PC-3 (cell line): ENCODE results near the gene LMO7. TPM values are rescaled to one million over a fixed set of nuclear protein-coding genes. Genes with fewer than 3 reads are reported as not detected.

Experiments used
- ATAC-seq: fragments of 200-7000 bp; cut with Tn5 transposase; 2 replicates; pipeline ENCODE4 v1.9.1; 2020; ENCODE audit warnings: mild to moderate bottlenecking, moderate library complexity
- BruUV-seq: library from RNA; stranded (reverse); fragments of 400-500 nt; replicated peaks from 2 replicates; lab custom pipeline; 2021; lab: Mats Ljungman, UMichigan
- CTCF ChIA-PET: fragments of 300-600 bp; sonication (Branson Sonifier 250); formaldehyde crosslinking; loops from one replicate; lab custom pipeline; 2022; ENCODE audit warnings: antibody characterized with exemption; lab: Charles Lee
- POLR2A ChIA-PET: fragments of 300-600 bp; sonication (Branson Sonifier 250); formaldehyde crosslinking; loops from one replicate; lab custom pipeline; 2022; ENCODE audit warnings: antibody characterized with exemption; ENCODE audit not compliant: unreplicated experiment; lab: Charles Lee
- DNase-seq: peaks from one replicate; pipeline ENCODE4 v3.0.0-alpha.2; 2015
- H2AFZ ChIP-seq: fragments of 300-600 bp; sonication (generic); 2 replicates; pipeline ENCODE4 v1.6.0; 2016; ENCODE audit warnings: antibody characterized with exemption, low read length
- H3F3A ChIP-seq: fragments of 300-600 bp; sonication (generic); one replicate; pipeline ENCODE4 v1.6.0; 2017; ENCODE audit warnings: antibody characterized with exemption, low read length, control low read depth, mild to moderate bottlenecking; ENCODE audit not compliant: unreplicated experiment
- H3K27ac ChIP-seq: fragments of 300-600 bp; sonication (generic); 2 replicates; pipeline ENCODE4 v1.5.1; 2016; ENCODE audit warnings: mild to moderate bottlenecking, low read length
- H3K27me3 ChIP-seq: fragments of 300-600 bp; sonication (generic); 2 replicates; pipeline ENCODE4 v1.6.1; 2016; ENCODE audit warnings: low read length, mixed read lengths
- H3K36me3 ChIP-seq: fragments of 300-600 bp; sonication (generic); 2 replicates; pipeline ENCODE4 v1.6.1; 2016; ENCODE audit warnings: low read depth, mixed run types, low read length, mixed read lengths
- H3K4me1 ChIP-seq: fragments of 300-600 bp; sonication (generic); 2 replicates; pipeline ENCODE4 v1.5.1; 2016; ENCODE audit warnings: low read length; ENCODE audit not compliant: insufficient read depth
- H3K4me2 ChIP-seq: fragments of 300-600 bp; sonication (generic); 2 replicates; pipeline ENCODE4 v1.6.0; 2016; ENCODE audit warnings: low read length
- H3K4me3 ChIP-seq: fragments of 300-600 bp; sonication (generic); 2 replicates; pipeline ENCODE4 v1.5.1; 2016; ENCODE audit warnings: mild to moderate bottlenecking, low read length, mixed read lengths
- H3K79me2 ChIP-seq: fragments of 300-600 bp; sonication (generic); 2 replicates; pipeline ENCODE4 v1.6.1; 2017; ENCODE audit warnings: low read length, mixed read lengths
- H3K9ac ChIP-seq: fragments of 300-600 bp; sonication (generic); 2 replicates; pipeline ENCODE4 v1.6.0; 2016; ENCODE audit warnings: mild to moderate bottlenecking, low read length
- H3K9me2 ChIP-seq: fragments of 300-600 bp; sonication (generic); replicated peaks from 2 replicates; pipeline ENCODE4 v1.6.1; 2016; ENCODE audit warnings: mixed run types, low read length, mixed read lengths
- H3K9me3 ChIP-seq: fragments of 300-600 bp; sonication (generic); 2 replicates; pipeline ENCODE4 v1.6.1; 2016; ENCODE audit warnings: low read length, mixed read lengths
- H4K20me1 ChIP-seq: fragments of 300-600 bp; sonication (generic); 2 replicates; pipeline ENCODE4 v1.6.1; 2016; ENCODE audit warnings: low read length, mixed read lengths
- EZH2 ChIP-seq: fragments of 300-600 bp; sonication (generic); IDR thresholded peaks from one replicate; pipeline ENCODE4 v1.6.1; 2017; ENCODE audit warnings: antibody characterized with exemption, mild to moderate bottlenecking, low read length; ENCODE audit not compliant: unreplicated experiment
- EZH2phosphoT487 ChIP-seq: fragments of 300-600 bp; sonication (generic); IDR thresholded peaks from 2 replicates; pipeline ENCODE4 v1.6.1; 2018; ENCODE audit warnings: mild to moderate bottlenecking, antibody characterized with exemption, low read length, borderline replicate concordance
- intact Hi-C: fragments of 100-400 bp; cut with micrococcal nuclease; formaldehyde crosslinking; loops from 2 replicates; pipeline ENCODE4 v1.9.0; 2023
- total RNA-seq: library from RNA; depleted of rRNA; stranded (reverse); fragments of >200 nt; gene quantifications from 2 replicates; pipeline ENCODE4 v1.2.3, GENCODE V29; 2014
- TF ChIP-seq, protein P1 (sequence below): fragments of 300-600 bp; sonication (generic); conservative IDR thresholded peaks from 2 replicates; pipeline ENCODE4 v1.5.1; 2017; ENCODE audit warnings: antibody characterized with exemption, low read depth, mild to moderate bottlenecking, low read length

The LMO7 gene
- total RNA-seq, 1 experiment from 2014 or later: 83.6 TPM

DNA sequence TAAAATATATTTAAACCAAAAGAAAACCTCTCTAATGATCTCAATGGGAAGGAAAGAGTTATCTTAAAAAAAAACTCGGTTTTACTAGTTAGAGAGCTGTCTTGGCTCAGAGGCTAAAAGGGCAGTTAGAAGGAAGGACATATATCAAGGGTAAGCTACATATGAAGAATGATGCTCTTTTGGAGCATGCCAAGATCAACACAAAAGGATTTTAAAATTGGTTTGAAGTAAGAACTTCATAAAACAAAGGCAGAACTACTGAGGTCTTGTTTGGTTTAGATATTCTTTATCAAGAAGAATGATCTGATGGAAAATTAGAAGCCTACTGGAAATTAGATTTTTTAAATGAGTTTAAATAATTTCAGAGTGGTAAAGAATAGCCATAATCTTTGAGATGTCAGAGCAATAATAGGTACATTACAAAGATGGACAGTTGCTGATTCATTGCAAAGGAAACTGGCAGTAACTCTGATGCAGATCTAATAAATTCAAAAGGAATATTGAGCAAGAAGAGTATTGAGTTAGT, 39.4 kb upstream of the LMO7 start:
- H3K27ac ChIP-seq: no peak overlapping the region
- TF ChIP-seq EZH2phosphoT487 (no peak), EZH2 (no peak)
- TF ChIP-seq, protein P1, sequence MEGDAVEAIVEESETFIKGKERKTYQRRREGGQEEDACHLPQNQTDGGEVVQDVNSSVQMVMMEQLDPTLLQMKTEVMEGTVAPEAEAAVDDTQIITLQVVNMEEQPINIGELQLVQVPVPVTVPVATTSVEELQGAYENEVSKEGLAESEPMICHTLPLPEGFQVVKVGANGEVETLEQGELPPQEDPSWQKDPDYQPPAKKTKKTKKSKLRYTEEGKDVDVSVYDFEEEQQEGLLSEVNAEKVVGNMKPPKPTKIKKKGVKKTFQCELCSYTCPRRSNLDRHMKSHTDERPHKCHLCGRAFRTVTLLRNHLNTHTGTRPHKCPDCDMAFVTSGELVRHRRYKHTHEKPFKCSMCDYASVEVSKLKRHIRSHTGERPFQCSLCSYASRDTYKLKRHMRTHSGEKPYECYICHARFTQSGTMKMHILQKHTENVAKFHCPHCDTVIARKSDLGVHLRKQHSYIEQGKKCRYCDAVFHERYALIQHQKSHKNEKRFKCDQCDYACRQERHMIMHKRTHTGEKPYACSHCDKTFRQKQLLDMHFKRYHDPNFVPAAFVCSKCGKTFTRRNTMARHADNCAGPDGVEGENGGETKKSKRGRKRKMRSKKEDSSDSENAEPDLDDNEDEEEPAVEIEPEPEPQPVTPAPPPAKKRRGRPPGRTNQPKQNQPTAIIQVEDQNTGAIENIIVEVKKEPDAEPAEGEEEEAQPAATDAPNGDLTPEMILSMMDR: no peak
- peaks cover 5% of the 10 kb centered on the region for H3K36me3 ChIP-seq
- no peaks in the 10 kb centered on the region for H3K4me1 ChIP-seq
- intact Hi-C loops: no loop called here
- no peak overlapping the region for H3K4me2 ChIP-seq
- H3K9me3 ChIP-seq: no peaks in the 10 kb centered on the region
- ATAC-seq (no peak), DNase-seq (no peak)
- BruUV-seq: no TSS peak
- no peak overlapping the region for H3K9ac ChIP-seq
- H4K20me1 ChIP-seq: no peaks in the 10 kb centered on the region
- no peak overlapping the region for H3K4me3 ChIP-seq
- no peak overlapping the region for H2AFZ ChIP-seq
- H3K27me3 ChIP-seq: no peaks in the 10 kb centered on the region
- H3F3A ChIP-seq: no peaks in the 10 kb centered on the region
- H3K9me2 ChIP-seq: no peaks in the 10 kb centered on the region
- ChIA-PET CTCF (no interaction called here), POLR2A (no interaction called here)
- H3K79me2 ChIP-seq: no peaks in the 10 kb centered on the region

DNA sequence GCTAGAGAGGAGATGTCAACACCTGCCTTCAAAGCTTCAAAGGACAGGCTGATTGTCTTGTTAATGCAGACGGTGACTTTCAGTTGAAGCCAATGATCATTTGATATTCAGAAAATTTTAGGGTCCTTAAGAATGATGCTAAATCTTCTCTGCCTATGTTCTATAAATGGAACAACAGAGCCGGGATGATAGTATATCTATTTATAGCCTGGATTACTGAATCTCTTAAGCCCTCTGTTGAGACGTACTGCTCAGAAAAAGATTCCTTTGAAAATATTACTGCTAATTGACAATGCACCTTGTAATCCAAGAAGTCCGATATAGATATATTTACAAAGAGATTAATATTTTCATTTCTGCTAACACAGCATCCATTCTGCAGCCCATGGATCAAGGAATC, 35.8 kb upstream of the LMO7 start:
- H3K4me3 ChIP-seq: no peak overlapping the region
- H3K27me3 ChIP-seq: no peaks in the 10 kb centered on the region
- intact Hi-C loops: no loop called here
- no peaks in the 10 kb centered on the region for H3F3A ChIP-seq
- no peaks in the 10 kb centered on the region for H3K9me3 ChIP-seq
- DNase-seq: no peak
- H3K79me2 ChIP-seq: no peaks in the 10 kb centered on the region
- H3K9me2 ChIP-seq: no peaks in the 10 kb centered on the region
- no peak overlapping the region for H3K9ac ChIP-seq
- H2AFZ ChIP-seq: no peak overlapping the region
- POLR2A ChIA-PET: no interaction called here
- no peaks in the 10 kb centered on the region for H3K4me1 ChIP-seq
- no peak overlapping the region for H3K4me2 ChIP-seq
- ATAC-seq: no peak
- no peaks in the 10 kb centered on the region for H4K20me1 ChIP-seq
- TF ChIP-seq EZH2 (no peak), EZH2phosphoT487 (no peak)
- TF ChIP-seq, protein P1: no peak
- peaks cover 10% of the 10 kb centered on the region for H3K36me3 ChIP-seq
- no peak overlapping the region for H3K27ac ChIP-seq
- CTCF ChIA-PET: no interaction called here
- BruUV-seq: no TSS peak

DNA sequence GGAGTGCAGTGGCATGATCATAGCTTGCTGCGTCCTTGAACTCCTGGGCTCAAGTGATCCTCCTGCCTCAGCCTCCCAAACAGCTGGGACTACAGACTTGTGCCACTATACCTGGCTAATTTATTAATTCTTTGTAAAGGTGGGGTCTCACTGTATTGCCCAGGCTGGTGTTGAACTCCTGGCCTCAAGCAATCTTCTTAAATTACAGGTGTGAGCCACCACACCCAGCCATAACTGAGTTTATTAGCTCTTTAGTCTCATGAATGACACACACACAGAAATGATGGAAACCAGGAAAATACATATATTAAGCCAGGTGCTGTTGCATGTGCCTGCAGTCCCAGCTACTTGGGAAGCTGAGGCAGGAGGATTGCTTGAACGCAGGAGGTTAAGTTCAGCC, 33.1 kb upstream of the LMO7 start:
- Histone ChIP-seq H3F3A (no peaks in the 10 kb centered on the region), H3K27me3 (no peaks in the 10 kb centered on the region), H3K79me2 (no peaks in the 10 kb centered on the region), H2AFZ (no peak overlapping the region), H3K4me3 (no peak overlapping the region), H3K27ac (no peak overlapping the region), H3K9me3 (no peaks in the 10 kb centered on the region), H4K20me1 (no peaks in the 10 kb centered on the region), H3K4me1 (0 out of 2 replicates have a peak, but pooled peaks cover 5% of the 10 kb centered on the region), H3K9me2 (no peaks in the 10 kb centered on the region), H3K36me3 (peaks cover 6% of the 10 kb centered on the region), H3K4me2 (no peak overlapping the region), H3K9ac (no peak overlapping the region)
- BruUV-seq: no TSS peak
- DNase-seq: no peak
- no peak for ATAC-seq
- ChIA-PET POLR2A (no interaction called here), CTCF (no interaction called here)
- intact Hi-C loops: no loop called here
- TF ChIP-seq, protein P1: no peak
- TF ChIP-seq EZH2: no peak
